Heart left ventricle (tissue), 13 donors: ENCODE results near the gene MYH10.

Experiments used
- CTCF ChIP-seq, 12 donors: fragments of 200-600 bp; sonication (generic) in 4 of 12; IDR thresholded peaks; one replicate each; pipeline versions ENCODE4 v1.5.0 to v1.8.0; 2018 to 2022; ENCODE audit warnings: antibody characterized with exemption in 12 of 12, mild to moderate bottlenecking in 5 of 12
- POLR2A ChIP-seq, 2 donors: fragments of 450-650 bp; IDR thresholded peaks; one replicate each; pipeline ENCODE4 v1.6.1; 2017; ENCODE audit warnings: antibody characterized with exemption in 2 of 2, mild to moderate bottlenecking in 2 of 2, moderate library complexity in 2 of 2
- donor health status: ischemic (EF 13 %, LVEDD 7.1; RV severe dilation, severe dysfunction).
- donor health status: DM: no; HTN: yes; CAD: no.
- donor health status: DM: no; HTN: no; CAD: no.
- donor health status: ischemic (EF 25% LVEDD 6.9; RV normal size, moderate dysfunction).
- donor health status: ischemic (EF 25% LVEDD 5.7; RV mildly dilated, moderate dysfunction).
- donor health status: ischemic (EF 35%, LVEDD 5.7; RV mildly dilated, moderate dysfunction).
- donor health status: nonischemic (EF 11% LVEDD 7.7; RV severe dilation, severe dysfunction).
- donor health status: DM: yes; HTN: yes; CAD: no.
- donor health status: PGD.
- donor health status: ischemic (EF 29% LVEDD 5.4; RV normal size, mild dysfunction).
- donor health status: nonischemic (EF 23%, LVEDD 6.1; RV moderate dilation, normal function).

- no peak for TF ChIP-seq CTCF (IDR thresholded peaks at IDR 0.05)
- TF ChIP-seq POLR2A (IDR thresholded peaks at IDR 0.05) = no peak
These were observed 156.9 kb downstream of the MYH10 start for GRCh38 chr17:8473451-8474192.
